HCT116 (cell line): ENCODE measurements around the gene KNDC1. TPM values are rescaled to one million over a fixed set of nuclear protein-coding genes. Genes with fewer than 3 reads are reported as not detected.
"Not testable (repeated sequence)": the region's sequence is repeated elsewhere in the genome, so short reads cannot be mapped to it uniquely, and the experiment has no call there.

Experiments used
- ATAC-seq: fragments of 200-7000 bp; cut with Tn5 transposase; 2 replicates; pipeline ENCODE4 v1.9.1; 2020; ENCODE audit warnings: mild to moderate bottlenecking, moderate library complexity
- BruUV-seq: library from RNA; stranded (reverse); fragments of 400-500 nt; replicated peaks from 2 replicates; lab custom pipeline; 2021; lab: Mats Ljungman, UMichigan
- CTCF ChIA-PET: fragments of 300-600 bp; sonication (Branson Sonifier 250); formaldehyde crosslinking; loops from one replicate; lab custom pipeline; 2021; ENCODE audit warnings: antibody characterized with exemption; lab: Charles Lee
- POLR2A ChIA-PET: fragments of 300-600, 350-600 bp; sonication (Branson Sonifier 250); formaldehyde crosslinking; loops from one replicate; lab custom pipeline; 2021; ENCODE audit warnings: antibody characterized with exemption; lab: Charles Lee
- RAD21 ChIA-PET, 2 experiments: fragments of 300-600 bp; sonication (Branson Sonifier 250); formaldehyde crosslinking; loops; one replicate each; lab custom pipeline; 2023; ENCODE audit warnings: low total read pairs in 2 of 2; ENCODE audit not compliant: uncharacterized antibody in 2 of 2, unreplicated experiment in 2 of 2, low non-redundant PET in 1 of 2; lab: Charles Lee
- DNase-seq: peaks from one replicate; pipeline ENCODE4 v3.0.0-alpha.2; 2010; ENCODE audit warnings: low read depth, low spot score
- H2AFZ ChIP-seq: fragments of 200-600 bp; shearing (Covaris generic), sonication (generic); 2 replicates; pipeline ENCODE4 v1.6.1; 2017; ENCODE audit warnings: low read depth, mixed run types, mixed read lengths, antibody characterized with exemption, low read length; ENCODE audit not compliant: poor library complexity, severe bottlenecking
- H3K27ac ChIP-seq: 2 replicates; pipeline ENCODE4 v1.5.1; 2012; ENCODE audit warnings: low read depth, low read length
- H3K27me3 ChIP-seq: fragments of 200-600 bp; sonication (generic); 2 replicates; pipeline ENCODE4 v1.6.1; 2016; ENCODE audit warnings: mixed run types, low read length, mixed read lengths; ENCODE audit not compliant: insufficient read depth
- H3K36me3 ChIP-seq, 2 experiments: fragments of 200-500 bp in 1 of 2; fragments of 200-600 bp in 1 of 2; sonication (Bioruptor generic) in 1 of 2; sonication (generic) in 1 of 2; 2 replicates each; pipeline versions ENCODE4 v1.5.1 to v1.6.1; 2014 to 2016; ENCODE audit warnings: low read length in 2 of 2, inconsistent platforms in 1 of 2, mixed read lengths in 1 of 2, mixed run types in 1 of 2; ENCODE audit not compliant: insufficient read depth in 2 of 2, control insufficient read depth in 1 of 2
- H3K4me1 ChIP-seq, 2 experiments: fragments of 200-600 bp in 1 of 2; sonication (generic) in 1 of 2; 2 replicates each; pipeline versions ENCODE4 v1.5.1 to v1.6.1; 2012 to 2017; ENCODE audit warnings: low read length in 2 of 2, inconsistent platforms in 1 of 2, mild to moderate bottlenecking in 1 of 2, mixed read lengths in 1 of 2, mixed run types in 1 of 2, moderate library complexity in 1 of 2; ENCODE audit not compliant: insufficient read depth in 2 of 2, control insufficient read depth in 1 of 2
- H3K4me2 ChIP-seq: fragments of 200-600 bp; sonication (generic); 2 replicates; pipeline ENCODE4 v1.6.1; 2017; ENCODE audit warnings: mixed run types, low read length, mixed read lengths
- H3K4me3 ChIP-seq, 2 experiments: fragments of 200-600 bp in 1 of 2; sonication (generic) in 1 of 2; replicated peaks in 1 of 2; 2 replicates each; pipeline ENCODE4 v1.5.1; 2011 to 2016; ENCODE audit warnings: low read length in 2 of 2, control low read depth in 1 of 2, low read depth in 1 of 2, mild to moderate bottlenecking in 1 of 2, mixed read lengths in 1 of 2, mixed run types in 1 of 2
- H3K79me2 ChIP-seq: fragments of 200-600 bp; sonication (generic); 2 replicates; pipeline ENCODE4 v1.6.1; 2017; ENCODE audit warnings: mild to moderate bottlenecking, mixed run types, low read length, moderate library complexity, mixed read lengths; ENCODE audit not compliant: insufficient read depth
- H3K9ac ChIP-seq: fragments of 200-600 bp; sonication (generic); 2 replicates; pipeline ENCODE4 v1.6.1; 2016; ENCODE audit warnings: low read length, mixed read lengths
- H3K9me2 ChIP-seq: fragments of 200-600 bp; sonication (generic), shearing (Covaris generic); 2 replicates; pipeline ENCODE4 v1.6.1; 2017; ENCODE audit warnings: mixed run types, mild to moderate bottlenecking, moderate library complexity; ENCODE audit not compliant: insufficient read depth
- H3K9me3 ChIP-seq, 2 experiments: fragments of 200-500 bp in 1 of 2; fragments of 200-600 bp in 1 of 2; sonication (Bioruptor generic) in 1 of 2; sonication (generic) in 1 of 2; 2 replicates each; pipeline ENCODE4 v1.6.1; 2014 to 2017; ENCODE audit warnings: low read length in 2 of 2, mixed read lengths in 2 of 2, inconsistent platforms in 1 of 2, low read depth in 1 of 2, mild to moderate bottlenecking in 1 of 2, mixed run types in 1 of 2, moderate library complexity in 1 of 2; ENCODE audit not compliant: control insufficient read depth in 1 of 2, insufficient read depth in 1 of 2
- H4K20me1 ChIP-seq: fragments of 200-600 bp; sonication (generic), shearing (Covaris generic); 2 replicates; pipeline ENCODE4 v1.6.1; 2017; ENCODE audit warnings: mixed run types, mild to moderate bottlenecking, moderate library complexity; ENCODE audit not compliant: insufficient read depth
- ATF3 ChIP-seq: IDR thresholded peaks from 2 replicates; pipeline ENCODE4 v1.6.1; 2012
- CEBPB ChIP-seq: IDR thresholded peaks from 2 replicates; pipeline ENCODE4 v1.6.1; 2012; ENCODE audit warnings: low read depth
- CTCF ChIP-seq, 3 experiments: fragments of 200-600 bp in 1 of 3; sonication (generic) in 1 of 3; IDR thresholded peaks in 2 of 3; conservative IDR thresholded peaks in 1 of 3; 2 replicates each; pipeline ENCODE4 v1.5.1; 2012 to 2017; ENCODE audit warnings: low read depth in 2 of 3, low read length in 2 of 3, antibody characterized with exemption in 1 of 3, borderline replicate concordance in 1 of 3, control low read depth in 1 of 3, mild to moderate bottlenecking in 1 of 3, mixed read lengths in 1 of 3, mixed run types in 1 of 3, moderate library complexity in 1 of 3; ENCODE audit not compliant: insufficient read depth in 1 of 3
- EGR1 ChIP-seq: IDR thresholded peaks from 2 replicates; pipeline ENCODE4 v1.6.1; 2012; ENCODE audit warnings: low read depth
- EZH2 ChIP-seq: fragments of 200-600 bp; sonication (generic); IDR thresholded peaks from 2 replicates; pipeline ENCODE4 v1.6.1; 2017; ENCODE audit warnings: antibody characterized with exemption, mixed run types
- EZH2phosphoT487 ChIP-seq: fragments of 200-600 bp; IDR thresholded peaks from 2 replicates; pipeline ENCODE4 v1.6.1; 2018; ENCODE audit warnings: antibody characterized with exemption, borderline replicate concordance
- JUND ChIP-seq: IDR thresholded peaks from 2 replicates; pipeline ENCODE4 v1.6.1; 2012
- MAX ChIP-seq: IDR thresholded peaks from 2 replicates; pipeline ENCODE4 v1.6.1; 2012
- POLR2A ChIP-seq: IDR thresholded peaks from 2 replicates; pipeline ENCODE4 v1.7.0; 2011; ENCODE audit warnings: borderline replicate concordance; ENCODE audit not compliant: insufficient read depth, insufficient read length; ENCODE audit errors: extremely low read depth
- SIN3A ChIP-seq: IDR thresholded peaks from 2 replicates; pipeline ENCODE4 v1.6.1; 2012; ENCODE audit warnings: low read depth
- SRF ChIP-seq: IDR thresholded peaks from 2 replicates; pipeline ENCODE4 v1.6.1; 2012; ENCODE audit warnings: low read depth
- ZBTB33 ChIP-seq: IDR thresholded peaks from 2 replicates; pipeline ENCODE4 v1.6.1; 2011; ENCODE audit warnings: mild to moderate bottlenecking, low read length, moderate library complexity; ENCODE audit not compliant: insufficient replicate concordance; ENCODE audit errors: extremely low read depth
- intact Hi-C: fragments of 100-400 bp; cut with micrococcal nuclease; formaldehyde crosslinking; loops from 2 replicates; pipeline ENCODE4 v1.10.0; 2022
- total RNA-seq: library from RNA; stranded (reverse); gene quantifications from one replicate; pipeline ENCODE4 v1.2.1, GENCODE V29; 2021; ENCODE audit not compliant: unreplicated experiment

Gene KNDC1
- total RNA-seq, 1 experiment from 2014 or later = 3.6 TPM

DNA sequence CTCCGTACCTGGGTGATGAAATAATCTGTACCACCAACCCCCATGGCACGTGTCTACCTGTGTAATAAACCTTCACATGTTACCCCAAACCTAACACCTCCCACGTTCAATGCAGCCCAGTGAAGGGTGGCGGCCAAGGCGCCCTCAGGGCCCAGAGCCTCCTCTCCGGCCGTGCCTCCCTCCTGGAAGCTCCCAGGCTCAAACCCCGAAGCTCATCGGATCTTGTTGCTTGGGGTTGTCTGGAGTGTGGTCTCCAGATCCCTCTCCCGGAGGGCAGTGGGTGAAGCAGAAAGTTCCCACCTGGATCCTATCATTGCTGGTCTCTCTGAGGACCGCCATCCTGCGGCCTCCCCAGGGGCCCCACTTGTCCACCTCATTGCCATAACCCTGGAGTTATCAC, 9.4 kb upstream of the KNDC1 start (continued):
- no peak for TF ChIP-seq EZH2
- no peak for TF ChIP-seq ATF3
- TF ChIP-seq SRF = no peak
- TF ChIP-seq SIN3A = no peak
- no peak for TF ChIP-seq JUND
- no peak for TF ChIP-seq EZH2phosphoT487
- TF ChIP-seq POLR2A = no peak

DNA sequence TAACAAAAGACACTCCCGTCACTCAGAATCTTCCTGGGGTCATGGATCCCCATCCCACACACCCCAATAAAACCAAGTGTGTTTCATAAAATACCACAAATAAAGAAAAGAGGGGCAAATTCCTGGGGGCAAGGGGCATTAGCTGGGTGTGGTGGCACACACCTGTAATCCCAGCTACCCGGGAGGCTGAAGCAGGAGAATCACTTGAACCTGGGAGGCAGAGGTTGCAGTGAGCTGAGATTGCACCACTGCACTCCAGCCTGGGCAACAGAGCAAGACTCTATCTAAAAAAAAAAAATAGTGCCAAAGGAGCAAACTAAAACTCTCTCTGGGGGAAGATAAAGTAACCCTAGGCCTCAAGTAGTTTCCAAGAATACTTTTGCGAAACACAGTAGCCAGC, 8.9 kb upstream of the KNDC1 start:
- H2AFZ ChIP-seq, H3K4me1 ChIP-seq, H3K27me3 ChIP-seq, BruUV-seq, intact Hi-C loops, CTCF ChIA-PET, H3K4me3 ChIP-seq, H4K20me1 ChIP-seq, H3K79me2 ChIP-seq, H3K4me2 ChIP-seq, ATAC-seq, H3K9ac ChIP-seq, DNase-seq, POLR2A ChIA-PET, RAD21 ChIA-PET, H3K36me3 ChIP-seq, H3K27ac ChIP-seq, H3K9me2 ChIP-seq, H3K9me3 ChIP-seq: not testable (repeated sequence)

- no peak overlapping the region for H3K27ac ChIP-seq
- intact Hi-C loops = no loop called here
- H3K36me3 ChIP-seq = no peaks in the 10 kb centered on the region
- no peaks in the 10 kb centered on the region for H3K9me2 ChIP-seq
- ChIA-PET RAD21 (no interaction called here), CTCF (no interaction called here), POLR2A (no interaction called here)
- H3K79me2 ChIP-seq = no peaks in the 10 kb centered on the region
- no peaks in the 10 kb centered on the region for H4K20me1 ChIP-seq
- BruUV-seq = no TSS peak
- no peak overlapping the region for H3K4me3 ChIP-seq
- ATAC-seq = no peak
- H3K4me1 ChIP-seq = no peaks in the 10 kb centered on the region
- no peak overlapping the region for H3K9ac ChIP-seq
- H3K4me2 ChIP-seq = no peak overlapping the region
- H3K9me3 ChIP-seq = no peaks in the 10 kb centered on the region
- TF ChIP-seq ZBTB33 = no peak
- TF ChIP-seq EGR1 = no peak
- no peak for TF ChIP-seq CTCF (IDR thresholded peaks at IDR 0.05 in 2 of 3, conservative IDR thresholded peaks at IDR 0.05 in 1 of 3; ENCODE audit: borderline replicate concordance in 1 of 3, insufficient read depth in 1 of 3, low read depth in 2 of 3, low read length in 2 of 3)
- no peak for TF ChIP-seq EZH2phosphoT487
- no peak for TF ChIP-seq MAX
- TF ChIP-seq CEBPB = no peak
- TF ChIP-seq, all 23 proteins: peak for 0
- H3K27me3 ChIP-seq = no peaks in the 10 kb centered on the region
- no peak overlapping the region for H2AFZ ChIP-seq
- DNase-seq = no peak
Measured at GRCh38 chr10:133151543-133151972, 8.5 kb upstream of the KNDC1 start.
